DOHH2 (cell line): ENCODE data around the gene SYNPO2.

ENCODE experiments used
- CTCF ChIP-seq: fragments of 200-600 bp; sonication (generic); IDR thresholded peaks from one replicate; pipeline ENCODE4 v1.5.1; 2014; ENCODE audit warnings: antibody characterized with exemption, mild to moderate bottlenecking, low read depth, low read length; ENCODE audit not compliant: poor library complexity, severe bottlenecking
- EZH2phosphoT487 ChIP-seq: fragments of 200-600 bp; sonication (generic); IDR thresholded peaks from 2 replicates; pipeline ENCODE4 v1.6.1; 2017; ENCODE audit warnings: borderline replicate concordance, mild to moderate bottlenecking, antibody characterized with exemption, low read length, moderate library complexity, mixed read lengths

GRCh38 chr4:119081943-119082342, 193.3 kb downstream of the SYNPO2 start:
- TF ChIP-seq CTCF, result no peak
- no peak for TF ChIP-seq EZH2phosphoT487
